Neural cell (in vitro differentiated cells): ENCODE results near the gene GATAD1. TPM values are rescaled to one million over a fixed set of nuclear protein-coding genes. Genes with fewer than 3 reads are reported as not detected.
"Not testable (repeated sequence)": the region's sequence is repeated elsewhere in the genome, so short reads cannot be mapped to it uniquely, and the experiment has no call there.

Experiments used
- H2AFZ ChIP-seq: fragments of 200-600, 300-800 bp; sonication (generic), shearing (Covaris generic); 2 replicates; pipeline ENCODE4 v1.6.0; 2014; ENCODE audit warnings: low read depth, mild to moderate bottlenecking, antibody characterized with exemption, low read length, moderate library complexity
- H3F3A ChIP-seq: fragments of 200-600 bp; shearing (Covaris generic); 2 replicates; pipeline ENCODE4 v1.6.1; 2016; ENCODE audit warnings: mild to moderate bottlenecking, moderate library complexity, mixed read lengths, antibody characterized with exemption, low read length; ENCODE audit not compliant: insufficient read depth, poor library complexity, severe bottlenecking
- H3K27ac ChIP-seq: fragments of 200-600, 300-800 bp; sonication (generic), shearing (Covaris generic); 2 replicates; pipeline ENCODE4 v1.5.1; 2014; ENCODE audit warnings: mild to moderate bottlenecking, low read length, moderate library complexity
- H3K27me3 ChIP-seq: fragments of 300-800, 200-600 bp; sonication (generic), shearing (Covaris generic); 2 replicates; pipeline ENCODE4 v1.6.0; 2014; ENCODE audit warnings: mild to moderate bottlenecking, low read depth, low read length, moderate library complexity; ENCODE audit not compliant: insufficient read depth
- H3K36me3 ChIP-seq: fragments of 300-800, 200-600 bp; sonication (generic), shearing (Covaris generic); 2 replicates; pipeline ENCODE4 v1.5.1; 2014; ENCODE audit warnings: mild to moderate bottlenecking, antibody characterized with exemption, low read length, moderate library complexity; ENCODE audit not compliant: insufficient read depth
- H3K4me2 ChIP-seq: fragments of 300-800, 200-600 bp; sonication (generic), shearing (Covaris generic); 2 replicates; pipeline ENCODE4 v1.6.0; 2014; ENCODE audit warnings: mild to moderate bottlenecking, low read length
- H3K4me3 ChIP-seq: fragments of 300-800, 200-600 bp; sonication (generic), shearing (Covaris generic); 2 replicates; pipeline ENCODE4 v1.5.1; 2014; ENCODE audit warnings: mild to moderate bottlenecking, low read length, moderate library complexity
- H3K79me2 ChIP-seq: fragments of 200-600 bp; shearing (Covaris generic); replicated peaks from 2 replicates; pipeline ENCODE4 v1.6.0; 2014; ENCODE audit warnings: mild to moderate bottlenecking, low read length, moderate library complexity; ENCODE audit not compliant: insufficient read depth
- H3K9ac ChIP-seq: fragments of 300-800, 200-600 bp; sonication (generic), shearing (Covaris generic); 2 replicates; pipeline ENCODE4 v1.6.1; 2016; ENCODE audit warnings: mild to moderate bottlenecking, low read length, mixed read lengths
- H3K9me2 ChIP-seq: fragments of 200-600 bp; shearing (Covaris generic); 2 replicates; pipeline ENCODE4 v1.6.1; 2016; ENCODE audit warnings: mild to moderate bottlenecking, low read length, mixed read lengths; ENCODE audit not compliant: insufficient read depth
- H3K9me3 ChIP-seq: fragments of 200-600, 300-800 bp; sonication (generic), shearing (Covaris generic); 2 replicates; pipeline ENCODE4 v1.6.1; 2016; ENCODE audit warnings: mild to moderate bottlenecking, mixed run types, low read length, moderate library complexity, mixed read lengths
- H4K20me1 ChIP-seq: fragments of 200-600 bp; shearing (Covaris generic); 2 replicates; pipeline ENCODE4 v1.6.1; 2016; ENCODE audit warnings: mild to moderate bottlenecking, mixed run types; ENCODE audit not compliant: insufficient read depth
- EP300 ChIP-seq: fragments of 450-650 bp; conservative IDR thresholded peaks from 2 replicates; pipeline ENCODE4 v1.6.1; 2014; ENCODE audit warnings: antibody characterized with exemption, mild to moderate bottlenecking, moderate library complexity; ENCODE audit not compliant: poor library complexity, severe bottlenecking
- EZH2 ChIP-seq: fragments of 200-600, 300-800 bp; shearing (Covaris generic), sonication (generic); IDR thresholded peaks from 2 replicates; pipeline ENCODE4 v1.6.1; 2014; ENCODE audit warnings: antibody characterized with exemption, low read length, borderline replicate concordance, mild to moderate bottlenecking; ENCODE audit not compliant: insufficient read depth, poor library complexity, severe bottlenecking
- MXI1 ChIP-seq: fragments of 450-650 bp; conservative IDR thresholded peaks from 2 replicates; pipeline ENCODE4 v1.6.1; 2014; ENCODE audit warnings: antibody characterized with exemption, mild to moderate bottlenecking; ENCODE audit not compliant: poor library complexity, severe bottlenecking
- POLR2AphosphoS5 ChIP-seq: IDR thresholded peaks from 2 replicates; pipeline ENCODE4 v1.6.1; 2012
- RAD21 ChIP-seq: fragments of 450-650 bp; conservative IDR thresholded peaks from 2 replicates; pipeline ENCODE4 v1.6.1; 2014; ENCODE audit warnings: antibody characterized with exemption, mild to moderate bottlenecking, moderate library complexity
- SMC3 ChIP-seq: fragments of 450-650 bp; conservative IDR thresholded peaks from 2 replicates; pipeline ENCODE4 v1.6.1; 2014; ENCODE audit warnings: antibody characterized with exemption, mild to moderate bottlenecking, moderate library complexity; ENCODE audit not compliant: poor library complexity
- TAF1 ChIP-seq: IDR thresholded peaks from 2 replicates; pipeline ENCODE4 v1.6.1; 2012; ENCODE audit warnings: low read depth
- polyA plus RNA-seq: library from polyadenylated mRNA; depleted of rRNA; stranded (reverse); fragments of >200 nt; gene quantifications from 2 replicates; pipeline ENCODE4 v1.2.3, GENCODE V29; 2014
- TF ChIP-seq, protein P1 (sequence below): fragments of 450-650 bp; IDR thresholded peaks from 2 replicates; pipeline ENCODE4 v1.5.1; 2014; ENCODE audit warnings: antibody characterized with exemption, mild to moderate bottlenecking, moderate library complexity; ENCODE audit not compliant: poor library complexity, severe bottlenecking
- TF ChIP-seq, protein P2 (sequence below): IDR thresholded peaks from 2 replicates; pipeline ENCODE4 v1.6.1; 2012; ENCODE audit warnings: borderline replicate concordance

Gene GATAD1
- polyA plus RNA-seq, 1 donor from 2014 or later, result 28.9 TPM

DNA sequence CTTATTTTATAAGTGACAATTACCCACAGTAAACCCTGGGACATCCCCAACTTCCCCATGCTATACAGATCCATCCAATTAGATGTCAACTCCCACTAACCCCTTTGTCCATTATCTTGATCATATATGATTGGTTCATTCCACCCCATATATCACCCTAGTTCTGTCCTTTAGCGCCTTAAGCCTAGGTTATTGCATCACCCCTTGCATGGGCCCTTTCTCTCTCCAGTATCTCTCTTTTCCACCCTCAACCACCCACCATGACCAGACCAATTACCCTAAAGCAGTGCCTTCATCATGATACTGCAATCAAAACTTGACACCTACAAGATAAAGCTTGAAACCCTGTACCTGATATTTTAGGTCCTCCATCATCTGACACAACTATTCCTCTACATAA, 37.9 kb upstream of the GATAD1 start:
- Histone ChIP-seq H3K27me3 (no peaks in the 10 kb centered on the region), H3K4me2 (no peak overlapping the region), H3K27ac (no peak overlapping the region), H4K20me1 (no peaks in the 10 kb centered on the region), H3K4me3 (no peak overlapping the region), H3K9me3 (no peaks in the 10 kb centered on the region), H3K36me3 (no peaks in the 10 kb centered on the region), H3K9me2 (no peaks in the 10 kb centered on the region), H3F3A (no peaks in the 10 kb centered on the region), H3K9ac (no peak overlapping the region), H3K79me2 (no peaks in the 10 kb centered on the region), H2AFZ (no peak overlapping the region)
- TF ChIP-seq POLR2AphosphoS5 (no peak), TAF1 (no peak), RAD21 (no peak), MXI1 (no peak), EZH2 (no peak), SMC3 (no peak), EP300 (no peak)
- TF ChIP-seq, protein P1, sequence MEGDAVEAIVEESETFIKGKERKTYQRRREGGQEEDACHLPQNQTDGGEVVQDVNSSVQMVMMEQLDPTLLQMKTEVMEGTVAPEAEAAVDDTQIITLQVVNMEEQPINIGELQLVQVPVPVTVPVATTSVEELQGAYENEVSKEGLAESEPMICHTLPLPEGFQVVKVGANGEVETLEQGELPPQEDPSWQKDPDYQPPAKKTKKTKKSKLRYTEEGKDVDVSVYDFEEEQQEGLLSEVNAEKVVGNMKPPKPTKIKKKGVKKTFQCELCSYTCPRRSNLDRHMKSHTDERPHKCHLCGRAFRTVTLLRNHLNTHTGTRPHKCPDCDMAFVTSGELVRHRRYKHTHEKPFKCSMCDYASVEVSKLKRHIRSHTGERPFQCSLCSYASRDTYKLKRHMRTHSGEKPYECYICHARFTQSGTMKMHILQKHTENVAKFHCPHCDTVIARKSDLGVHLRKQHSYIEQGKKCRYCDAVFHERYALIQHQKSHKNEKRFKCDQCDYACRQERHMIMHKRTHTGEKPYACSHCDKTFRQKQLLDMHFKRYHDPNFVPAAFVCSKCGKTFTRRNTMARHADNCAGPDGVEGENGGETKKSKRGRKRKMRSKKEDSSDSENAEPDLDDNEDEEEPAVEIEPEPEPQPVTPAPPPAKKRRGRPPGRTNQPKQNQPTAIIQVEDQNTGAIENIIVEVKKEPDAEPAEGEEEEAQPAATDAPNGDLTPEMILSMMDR, result no peak
- TF ChIP-seq, protein P2, sequence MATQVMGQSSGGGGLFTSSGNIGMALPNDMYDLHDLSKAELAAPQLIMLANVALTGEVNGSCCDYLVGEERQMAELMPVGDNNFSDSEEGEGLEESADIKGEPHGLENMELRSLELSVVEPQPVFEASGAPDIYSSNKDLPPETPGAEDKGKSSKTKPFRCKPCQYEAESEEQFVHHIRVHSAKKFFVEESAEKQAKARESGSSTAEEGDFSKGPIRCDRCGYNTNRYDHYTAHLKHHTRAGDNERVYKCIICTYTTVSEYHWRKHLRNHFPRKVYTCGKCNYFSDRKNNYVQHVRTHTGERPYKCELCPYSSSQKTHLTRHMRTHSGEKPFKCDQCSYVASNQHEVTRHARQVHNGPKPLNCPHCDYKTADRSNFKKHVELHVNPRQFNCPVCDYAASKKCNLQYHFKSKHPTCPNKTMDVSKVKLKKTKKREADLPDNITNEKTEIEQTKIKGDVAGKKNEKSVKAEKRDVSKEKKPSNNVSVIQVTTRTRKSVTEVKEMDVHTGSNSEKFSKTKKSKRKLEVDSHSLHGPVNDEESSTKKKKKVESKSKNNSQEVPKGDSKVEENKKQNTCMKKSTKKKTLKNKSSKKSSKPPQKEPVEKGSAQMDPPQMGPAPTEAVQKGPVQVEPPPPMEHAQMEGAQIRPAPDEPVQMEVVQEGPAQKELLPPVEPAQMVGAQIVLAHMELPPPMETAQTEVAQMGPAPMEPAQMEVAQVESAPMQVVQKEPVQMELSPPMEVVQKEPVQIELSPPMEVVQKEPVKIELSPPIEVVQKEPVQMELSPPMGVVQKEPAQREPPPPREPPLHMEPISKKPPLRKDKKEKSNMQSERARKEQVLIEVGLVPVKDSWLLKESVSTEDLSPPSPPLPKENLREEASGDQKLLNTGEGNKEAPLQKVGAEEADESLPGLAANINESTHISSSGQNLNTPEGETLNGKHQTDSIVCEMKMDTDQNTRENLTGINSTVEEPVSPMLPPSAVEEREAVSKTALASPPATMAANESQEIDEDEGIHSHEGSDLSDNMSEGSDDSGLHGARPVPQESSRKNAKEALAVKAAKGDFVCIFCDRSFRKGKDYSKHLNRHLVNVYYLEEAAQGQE, result no peak

DNA sequence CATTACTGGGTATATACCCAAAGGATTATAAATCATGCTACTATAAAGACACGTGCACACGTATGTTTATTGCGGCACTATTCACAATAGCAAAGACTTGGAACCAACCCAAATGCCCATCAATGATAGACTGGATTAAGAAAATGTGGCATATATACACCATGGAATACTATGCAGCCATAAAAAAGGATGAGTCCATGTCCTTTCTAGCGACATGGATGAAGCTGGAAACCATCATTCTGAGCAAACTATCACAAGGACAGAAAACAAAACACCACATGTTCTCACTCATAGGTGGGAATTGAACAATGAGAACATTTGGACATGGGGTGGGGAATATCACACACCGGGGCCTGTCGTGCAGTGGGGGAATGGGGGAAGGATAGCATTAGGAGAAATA, 37.1 kb upstream of the GATAD1 start:
- not testable (repeated sequence) for H3K9me3 ChIP-seq, H3K79me2 ChIP-seq, H3K9me2 ChIP-seq

DNA sequence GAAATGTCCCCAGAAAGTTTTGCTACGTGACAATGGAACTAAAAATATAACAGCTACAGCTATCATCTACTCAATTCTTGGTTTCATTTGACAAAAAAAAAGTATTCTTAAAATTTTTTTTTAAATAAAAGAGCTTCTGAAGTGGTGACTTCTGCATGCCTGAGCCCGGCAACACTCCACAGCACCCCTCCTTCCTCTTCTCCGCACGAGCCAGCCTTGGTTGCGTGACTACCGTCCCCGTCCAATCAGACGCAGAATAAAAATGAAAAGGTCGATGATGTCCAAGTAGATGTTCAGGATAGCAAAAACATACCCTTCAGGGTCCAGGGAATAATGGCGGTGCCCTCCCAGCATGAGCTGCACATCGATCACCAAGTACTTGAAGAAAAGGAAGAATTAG, 34.5 kb upstream of the GATAD1 start:
- Histone ChIP-seq H3F3A (no peaks in the 10 kb centered on the region), H4K20me1 (no peaks in the 10 kb centered on the region), H3K4me2 (no peak overlapping the region), H3K9me3 (no peaks in the 10 kb centered on the region), H3K4me3 (no peak overlapping the region), H3K9ac (no peak overlapping the region), H3K27me3 (no peaks in the 10 kb centered on the region), H2AFZ (no peak overlapping the region), H3K79me2 (no peaks in the 10 kb centered on the region), H3K27ac (no peak overlapping the region), H3K9me2 (no peaks in the 10 kb centered on the region), H3K36me3 (no peaks in the 10 kb centered on the region)
- TF ChIP-seq MXI1 (no peak), EP300 (no peak), EZH2 (no peak), RAD21 (no peak), SMC3 (no peak), TAF1 (no peak), POLR2AphosphoS5 (no peak)
- TF ChIP-seq, protein P2, result no peak
- TF ChIP-seq, protein P1, result no peak

More for the DNA sequence above, 37.1 kb upstream of the GATAD1 start:
- not testable (repeated sequence) for H3K9ac ChIP-seq, H3F3A ChIP-seq, H4K20me1 ChIP-seq, H3K4me3 ChIP-seq, H3K27me3 ChIP-seq, H3K36me3 ChIP-seq, H2AFZ ChIP-seq, H3K27ac ChIP-seq, H3K4me2 ChIP-seq
